Measurements from ENCODE around the gene LMNB1.

GRCh38 chr5:126794157-126794828, 17.4 kb downstream of the LMNB1 start:
- TF ChIP-seq CTCF (conservative IDR thresholded peaks at IDR 0.05) = no peak
- no peak for TF ChIP-seq ZFX (IDR thresholded peaks at IDR 0.05)
